Measurements from ENCODE around the gene HOXA7.

HOXA7 gene

DNA sequence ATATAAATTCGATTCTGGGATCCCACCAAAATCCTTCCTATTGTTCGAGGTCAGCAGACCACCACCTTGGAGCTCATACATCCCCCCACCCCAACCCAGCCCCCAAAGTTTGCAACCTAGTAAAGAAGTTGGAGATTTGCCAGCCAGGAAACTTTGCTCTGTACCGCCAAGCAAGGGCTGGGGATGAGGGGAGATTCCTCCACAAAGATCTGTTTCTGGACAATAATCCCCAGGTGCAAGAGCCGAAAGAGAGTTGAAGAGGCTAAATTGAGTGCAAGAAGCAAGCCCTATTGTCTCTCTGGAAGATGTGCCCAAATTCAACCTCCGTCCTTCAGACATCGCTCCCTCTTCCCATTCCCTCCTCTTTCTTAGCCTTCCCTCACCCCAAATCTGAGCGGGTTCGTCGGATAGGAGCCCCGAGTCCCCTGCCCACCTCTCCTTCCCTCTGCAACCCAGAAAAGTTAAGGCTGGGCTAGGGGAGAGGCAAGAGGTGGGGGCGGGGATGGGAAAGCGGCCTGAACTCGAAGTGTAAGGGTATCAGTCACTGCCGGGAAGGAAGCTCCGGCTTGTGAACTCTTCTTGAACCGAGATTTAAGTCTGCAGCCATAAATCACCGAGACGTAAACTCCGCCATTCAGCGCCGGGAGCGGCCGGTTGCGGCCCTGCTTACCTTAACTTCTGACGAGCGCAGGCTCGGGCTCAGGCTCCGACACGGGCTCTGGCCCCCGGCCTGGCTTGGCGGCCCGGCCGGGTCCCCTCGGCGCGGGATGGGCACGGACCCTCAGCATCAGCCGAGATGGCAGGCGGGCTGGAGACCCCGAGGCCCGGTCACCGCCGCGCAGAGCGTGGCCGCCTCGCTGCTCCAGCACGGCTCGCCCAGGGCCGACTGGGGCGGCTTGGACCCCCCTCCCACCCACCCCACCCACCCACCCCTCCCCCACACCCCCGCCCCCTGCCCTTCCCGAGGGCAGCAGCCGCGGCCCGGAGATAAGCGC is 43.2 kb downstream of the HOXA7 start:
- in situ Hi-C loops (cut with MboI; ENCODE audit: low sequenced_read_pairs) = no loop called here

DNA sequence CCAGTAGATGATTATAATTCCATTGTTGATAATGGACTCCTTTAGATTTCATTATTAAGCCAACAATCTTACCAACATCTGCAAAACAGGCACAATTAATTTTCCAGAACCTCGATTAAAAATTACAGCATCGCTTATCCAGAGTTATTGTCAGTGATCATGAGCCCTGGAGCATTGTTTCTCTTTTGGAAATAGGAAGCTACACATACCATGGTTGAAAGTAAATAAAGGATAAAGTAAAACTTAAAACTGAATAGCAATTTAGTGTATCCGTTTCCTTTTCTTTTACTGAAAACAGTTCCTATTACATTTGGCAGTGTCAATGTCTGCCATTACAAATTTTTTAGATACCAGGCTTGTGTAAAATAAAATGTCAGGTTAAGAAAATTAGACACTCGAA is 44.1 kb downstream of the HOXA7 start:
- in situ Hi-C loops (cut with MboI; ENCODE audit: low sequenced_read_pairs) = no loop called here

DNA sequence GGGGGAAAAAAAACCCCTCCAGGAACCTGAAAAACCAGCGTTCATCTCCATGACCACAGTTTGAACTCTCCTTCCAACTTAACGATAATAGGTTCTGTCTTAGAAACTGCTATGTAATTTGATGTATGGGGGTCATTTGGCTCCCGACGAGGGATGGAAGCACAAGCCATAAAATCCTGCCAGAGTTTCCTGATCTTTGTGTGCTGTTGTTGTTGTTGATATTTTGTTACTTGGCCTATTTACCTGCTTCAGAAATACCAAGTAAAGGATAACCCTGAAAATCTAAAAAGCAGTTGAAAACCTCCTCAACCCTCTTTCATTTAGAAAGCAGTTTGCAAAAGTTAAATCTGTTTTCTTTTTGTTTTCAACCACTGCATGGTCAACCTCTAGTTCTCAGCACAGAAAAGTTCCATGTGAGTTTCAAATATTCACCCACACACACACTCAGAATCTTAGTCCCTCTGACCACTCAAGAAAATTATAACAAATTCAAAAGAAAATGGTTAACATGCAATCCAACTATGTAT is 44.7 kb downstream of the HOXA7 start:
- in situ Hi-C loops (cut with MboI; ENCODE audit: low sequenced_read_pairs) = no loop called here

DNA sequence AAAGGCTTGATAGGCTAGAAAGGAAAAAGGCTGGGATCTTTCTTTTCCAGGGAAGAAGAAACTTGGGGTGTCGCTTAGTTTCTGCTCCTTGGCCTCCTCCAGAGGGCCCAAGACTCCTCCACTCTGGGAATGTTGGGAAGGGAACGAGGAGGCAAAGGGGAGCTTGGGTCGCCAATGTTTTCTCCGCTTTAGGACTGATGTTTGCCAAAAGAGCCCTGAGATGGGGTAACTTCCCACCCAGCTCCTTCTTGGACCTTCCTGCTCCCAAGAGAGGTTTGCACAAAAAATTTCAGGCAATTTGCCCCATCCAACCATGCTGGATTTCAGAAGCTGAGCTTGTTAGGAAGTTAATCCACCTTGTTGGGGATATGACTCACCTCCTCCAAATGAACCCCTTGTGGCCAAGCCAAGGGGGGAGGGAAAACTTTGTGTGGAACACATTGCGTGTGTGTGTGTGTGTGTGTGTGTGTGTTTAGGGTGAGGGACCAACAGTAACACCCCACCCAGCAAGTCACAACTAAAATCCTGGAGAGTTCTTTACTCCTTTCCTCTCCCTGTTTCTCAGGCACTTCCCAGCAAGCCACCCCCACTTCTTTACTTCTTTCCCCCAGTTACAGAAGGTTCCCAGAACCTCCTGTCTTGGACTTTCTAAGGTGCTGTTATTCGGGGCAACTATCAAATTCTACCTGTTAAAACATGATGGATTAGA is 45.3 kb downstream of the HOXA7 start:
- in situ Hi-C loops (cut with MboI; ENCODE audit: low sequenced_read_pairs) = no loop called here

DNA sequence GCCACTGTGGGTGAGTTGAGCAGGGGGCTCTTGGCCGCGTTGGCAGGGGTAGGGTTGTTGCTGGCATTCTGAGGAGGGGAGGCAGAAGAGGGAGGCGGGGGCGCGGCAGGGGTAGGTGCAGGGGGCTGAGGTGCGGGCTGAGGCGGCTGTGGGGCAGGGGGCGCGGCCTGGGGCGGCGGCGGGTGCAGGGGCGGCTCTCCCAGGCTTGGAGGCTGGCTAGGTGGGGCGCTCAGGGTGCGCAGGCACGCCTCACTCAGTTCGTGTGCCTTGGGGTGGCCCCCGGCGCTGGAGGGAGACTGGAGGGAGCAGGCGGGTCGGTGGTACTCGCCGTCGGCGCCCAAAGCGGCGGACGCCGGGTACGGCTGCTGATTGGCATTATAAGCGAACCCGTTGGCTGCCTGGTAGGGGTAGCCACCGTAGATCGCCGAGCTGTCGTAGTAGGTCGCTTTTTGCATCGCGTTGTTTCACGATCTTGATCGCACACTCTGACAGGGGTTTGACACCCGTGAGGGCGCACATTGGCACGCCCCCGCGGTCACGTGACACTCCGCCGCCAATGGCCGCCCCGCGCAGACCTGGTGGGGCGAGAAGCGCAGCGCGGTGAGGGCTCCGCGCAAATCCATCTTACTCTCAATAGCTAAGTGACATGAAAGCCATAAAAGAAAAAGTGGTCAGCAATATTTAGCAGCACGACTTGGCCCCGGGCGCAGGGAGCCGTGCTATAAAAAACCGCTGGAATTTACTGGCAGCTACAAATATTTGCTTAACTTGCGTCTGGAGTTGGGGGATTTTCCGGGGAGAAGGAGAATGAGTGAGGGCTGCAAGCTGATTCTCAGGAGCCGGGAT is 46.1 kb downstream of the HOXA7 start:
- in situ Hi-C loops (cut with MboI; ENCODE audit: low sequenced_read_pairs) = no loop called here

DNA sequence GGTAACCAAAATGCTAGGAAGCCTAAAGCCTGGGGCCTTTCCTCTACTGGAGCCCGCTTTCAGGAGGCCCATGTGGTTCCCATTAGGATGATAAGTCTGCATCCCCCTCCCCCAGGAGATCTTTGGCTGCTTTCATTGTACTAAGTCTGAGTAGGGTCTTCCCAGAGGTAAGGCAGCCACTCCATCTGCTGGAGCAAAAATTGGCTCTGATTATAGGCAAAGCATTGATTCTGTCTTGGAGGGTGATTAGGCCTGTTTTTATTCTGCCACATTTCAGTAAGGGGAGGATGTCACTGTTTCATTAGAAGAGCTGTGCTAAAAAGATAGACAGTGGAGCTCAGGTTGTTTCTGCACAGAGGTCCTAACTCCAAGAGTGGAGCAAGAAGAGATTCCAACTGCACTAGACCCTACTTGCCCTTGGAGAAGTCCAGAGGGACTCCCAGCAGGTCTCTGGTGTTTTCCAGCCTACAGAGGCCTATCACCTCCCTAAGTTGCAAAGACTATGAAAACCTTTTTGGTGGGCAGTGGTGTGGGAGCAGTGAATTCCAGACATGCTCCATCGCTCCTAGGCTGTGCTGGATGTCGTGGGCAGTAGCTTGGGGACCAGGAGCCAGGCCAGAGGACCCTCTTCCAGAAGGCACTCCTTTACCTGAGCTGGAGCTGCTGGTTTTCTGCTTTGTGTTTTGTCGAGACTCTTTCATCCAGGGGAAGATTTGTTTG is 46.8 kb downstream of the HOXA7 start:
- in situ Hi-C loops (cut with MboI; ENCODE audit: low sequenced_read_pairs) = no loop called here

DNA sequence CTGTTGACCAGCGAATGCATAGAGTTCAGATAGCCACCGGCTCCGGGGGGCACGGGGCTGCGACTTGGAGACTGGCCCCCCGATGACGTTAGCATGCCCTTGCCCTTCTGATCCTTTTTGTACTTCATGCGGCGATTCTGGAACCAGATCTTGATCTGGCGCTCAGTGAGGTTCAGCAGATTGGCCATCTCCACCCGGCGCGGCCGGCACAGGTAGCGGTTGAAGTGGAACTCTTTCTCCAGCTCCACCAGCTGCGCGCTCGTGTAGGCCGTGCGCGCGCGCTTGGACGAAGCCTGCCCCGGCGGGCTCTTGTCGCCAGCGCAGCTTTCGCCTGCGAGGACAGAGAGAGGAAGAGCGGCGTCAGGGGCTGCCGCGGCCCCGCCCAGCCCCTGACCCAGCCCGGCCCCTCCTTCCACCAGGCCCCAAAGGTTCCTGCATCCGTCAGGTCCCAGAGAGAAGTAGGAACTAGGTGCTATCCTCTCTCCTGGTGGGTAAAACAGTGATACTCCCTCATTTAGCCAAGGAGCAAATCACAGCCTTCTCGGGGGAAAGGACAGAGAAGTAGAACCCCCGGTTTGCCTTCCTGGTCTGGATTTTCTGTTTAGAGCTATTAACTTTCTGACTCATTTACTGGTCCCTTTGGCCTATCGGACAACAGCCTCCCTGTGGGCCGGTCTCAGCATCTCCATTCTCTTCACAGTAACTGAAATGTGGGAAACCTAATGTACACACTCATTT is 47.9 kb downstream of the HOXA7 start:
- in situ Hi-C loops (cut with MboI; ENCODE audit: low sequenced_read_pairs) = no loop called here

DNA sequence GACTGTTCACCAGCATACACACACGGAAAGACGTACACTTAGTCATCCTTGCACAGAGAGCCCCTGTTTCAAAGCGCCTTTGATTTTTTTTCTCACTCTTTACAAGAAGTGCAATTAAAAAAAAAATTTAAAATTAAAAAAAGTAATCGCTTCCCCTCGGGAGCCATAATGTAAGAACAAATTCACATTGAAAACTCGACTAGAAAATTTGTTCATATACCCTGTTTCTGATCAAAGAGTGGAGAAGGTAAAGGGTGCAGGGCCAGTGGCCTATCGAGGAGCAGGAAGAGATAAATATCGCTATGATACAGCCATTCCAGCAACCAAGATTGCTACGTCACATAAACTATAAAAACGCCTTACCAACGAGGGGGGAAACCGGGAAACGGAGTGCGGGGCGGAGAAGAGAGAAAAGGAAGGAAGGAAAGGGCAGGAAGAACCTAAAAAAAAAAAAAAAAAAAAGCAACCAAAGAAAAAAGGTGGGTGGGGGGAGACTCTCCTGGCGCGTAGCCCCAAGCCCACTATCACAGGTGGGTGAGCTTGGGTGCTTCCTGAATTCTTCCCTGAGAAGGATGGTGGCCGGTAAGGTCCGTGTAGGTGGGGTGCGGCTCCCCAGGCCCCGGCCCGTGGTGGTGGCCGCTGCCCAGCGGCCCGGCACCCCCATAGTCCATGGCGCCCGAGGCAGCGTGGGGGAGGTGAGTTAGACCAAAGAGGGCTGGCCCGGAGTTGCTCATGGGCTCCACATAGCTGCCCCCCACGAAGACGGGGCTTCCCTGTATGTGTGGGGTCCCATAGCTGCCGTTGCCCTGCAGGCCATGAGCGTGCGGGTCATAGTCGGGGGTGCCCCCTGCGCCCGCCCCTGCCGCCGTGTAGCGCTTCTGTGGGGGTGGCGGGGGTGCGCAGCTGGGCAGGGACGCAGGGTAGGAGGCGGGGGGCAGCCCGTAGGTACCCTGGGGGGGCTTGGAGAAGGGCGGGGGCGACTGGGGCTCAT is 48.8 kb downstream of the HOXA7 start:
- in situ Hi-C loops (cut with MboI; ENCODE audit: low sequenced_read_pairs) = no loop called here

DNA sequence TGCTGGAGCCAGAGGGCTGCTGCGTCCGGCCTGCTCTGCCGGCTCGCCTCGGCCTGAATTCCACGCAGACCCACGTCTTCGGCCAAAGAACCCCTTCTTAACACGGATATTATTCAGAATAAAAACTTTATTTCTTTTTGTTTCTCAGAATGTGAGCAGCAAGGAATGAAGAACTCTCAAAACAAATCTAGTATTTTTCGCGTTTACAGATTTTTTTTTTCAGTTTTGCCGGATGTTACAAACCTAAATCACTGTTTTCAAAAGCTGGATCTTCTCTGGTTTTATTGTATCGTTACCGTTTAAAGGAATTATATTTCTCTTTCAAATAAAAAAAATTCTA is 49.6 kb downstream of the HOXA7 start:
- in situ Hi-C loops (cut with MboI; ENCODE audit: low sequenced_read_pairs) = no loop called here

DNA sequence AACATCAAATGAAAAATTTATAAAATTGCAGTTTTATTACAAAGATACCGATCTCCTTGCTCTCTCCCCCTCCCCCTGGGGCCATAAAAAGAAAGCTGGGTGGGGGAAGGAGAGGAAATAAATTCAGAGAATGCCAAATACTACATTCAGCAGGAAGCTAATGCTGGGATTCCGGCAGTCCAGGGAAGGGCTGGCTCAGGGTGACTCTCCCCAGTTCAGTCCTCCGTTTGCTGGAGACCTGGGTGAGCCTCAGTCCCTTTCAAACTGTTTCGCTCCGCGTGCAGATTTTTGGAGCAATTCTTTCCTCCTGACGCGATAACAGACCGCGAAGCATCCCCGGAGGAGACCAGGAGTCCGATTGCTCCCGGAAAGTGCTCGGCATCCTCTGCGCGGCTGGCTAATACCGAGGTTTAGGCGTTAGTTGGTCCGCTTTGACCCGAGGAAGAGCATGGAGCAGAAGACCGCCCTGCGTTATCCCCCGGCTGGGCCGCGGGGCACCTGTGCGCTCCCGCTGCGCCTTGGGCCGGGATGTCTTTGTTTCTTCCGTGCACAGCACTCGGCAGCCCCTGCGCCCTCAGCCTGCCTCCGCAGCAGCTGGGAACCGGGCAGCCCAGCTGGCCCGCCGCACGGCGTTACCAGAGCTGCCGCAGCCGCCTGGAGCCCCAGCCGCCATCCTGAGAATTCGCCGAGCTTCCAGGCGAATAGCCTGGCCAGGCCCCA is 50.1 kb downstream of the HOXA7 start:
- in situ Hi-C loops (cut with MboI; ENCODE audit: low sequenced_read_pairs) = no loop called here

DNA sequence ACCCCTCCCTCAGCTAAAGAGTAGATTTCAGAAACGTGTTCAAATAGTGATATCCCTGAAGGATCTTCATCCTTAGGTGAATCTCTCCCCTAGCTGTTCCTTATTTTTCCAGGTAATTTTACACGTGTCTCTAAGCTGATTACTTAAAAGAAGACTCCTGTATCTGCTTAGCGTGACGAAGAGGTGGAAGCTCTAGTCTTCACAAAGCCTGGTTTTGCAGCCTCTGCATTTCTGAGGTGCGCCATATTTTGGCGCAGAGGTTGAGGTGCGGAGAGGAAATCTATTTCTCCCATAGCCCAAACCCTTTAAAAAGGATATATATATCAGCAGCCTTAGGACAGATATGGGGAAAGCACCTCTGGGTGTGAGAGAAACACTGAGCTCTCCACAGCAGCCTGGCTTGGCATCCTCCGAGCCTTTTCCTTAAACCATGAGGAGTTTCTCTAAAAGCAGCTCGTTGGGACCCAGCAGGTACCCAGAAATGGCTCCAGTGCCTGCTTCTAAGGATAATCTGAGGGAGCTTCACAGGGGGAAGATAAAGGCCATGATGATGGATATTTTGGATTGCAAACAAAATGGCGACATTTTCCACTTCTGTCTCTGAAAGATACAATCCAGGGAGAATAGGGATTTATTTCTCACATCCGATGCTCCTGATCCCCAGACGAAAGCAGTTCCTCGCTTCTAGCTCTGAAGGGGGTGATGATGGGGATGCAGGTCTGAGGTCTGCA is 51.0 kb downstream of the HOXA7 start:
- in situ Hi-C loops (cut with MboI; ENCODE audit: low sequenced_read_pairs) = no loop called here

DNA sequence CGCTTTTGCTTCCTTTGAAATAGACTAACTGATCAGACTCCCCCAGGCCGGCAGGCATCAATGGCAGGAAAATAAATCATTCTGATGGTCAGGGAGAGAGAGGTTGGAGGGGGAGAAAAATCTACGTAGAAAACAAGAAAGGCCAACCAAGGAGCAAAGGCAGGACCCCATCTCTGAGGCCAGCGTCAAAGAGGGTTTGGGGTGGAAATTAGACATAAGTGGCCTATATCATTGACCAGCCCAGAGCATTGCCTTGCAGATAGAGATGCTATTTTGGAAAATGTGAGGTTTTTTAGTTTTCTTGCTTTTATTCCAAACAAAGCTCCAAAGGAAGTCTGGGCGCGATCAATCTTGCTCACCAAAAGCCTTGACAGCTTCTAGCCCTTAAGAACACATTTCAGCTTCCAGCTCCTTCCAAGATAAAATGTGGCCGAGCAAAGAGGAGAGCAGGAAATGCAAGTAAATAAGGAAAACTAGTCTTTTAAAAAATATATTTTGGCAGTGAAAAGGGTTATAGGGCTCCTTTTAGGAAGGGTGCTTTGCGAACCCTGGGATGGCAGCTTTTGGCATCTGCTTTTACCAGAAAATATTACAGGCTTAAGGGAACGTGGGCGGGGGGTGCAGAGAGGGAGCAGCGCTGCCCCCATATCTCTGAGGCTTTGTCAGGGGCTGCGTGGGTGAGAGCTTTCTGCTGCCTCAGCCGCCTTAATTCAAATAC is 52.0 kb downstream of the HOXA7 start:
- in situ Hi-C loops (cut with MboI; ENCODE audit: low sequenced_read_pairs) = no loop called here
